IMR-90 (cell line): ENCODE results near the gene TGM2. TPM values are rescaled to one million over a fixed set of nuclear protein-coding genes. Genes with fewer than 3 reads are reported as not detected.

Experiments used
- ATAC-seq: fragments of 200-7000 bp; cut with Tn5 transposase; 2 replicates; pipeline ENCODE4 v1.9.1; 2020; ENCODE audit warnings: low read depth, mild to moderate bottlenecking, moderate library complexity
- BruUV-seq: library from RNA; stranded (reverse); fragments of 400-500 nt; replicated peaks from 2 replicates; lab custom pipeline; 2021; lab: Mats Ljungman, UMichigan
- CTCF ChIA-PET: fragments of 300-600 bp; formaldehyde crosslinking; extraction: SDS; loops from one replicate; lab custom pipeline; 2021; ENCODE audit warnings: antibody characterized with exemption; lab: Yijun Ruan, JAX
- POLR2A ChIA-PET: fragments of 300-600 bp; sonication (Branson Sonifier 250); formaldehyde crosslinking; loops from one replicate; lab custom pipeline; 2022; ENCODE audit warnings: antibody characterized with exemption; ENCODE audit not compliant: unreplicated experiment; lab: Charles Lee
- DNase-seq: peaks from one replicate; pipeline ENCODE4 v3.0.0; 2013
- H2AFZ ChIP-seq: replicated peaks from 2 replicates; pipeline ENCODE3; 2013; ENCODE audit warnings: low read length, mild to moderate bottlenecking; ENCODE audit not compliant: poor library complexity
- H2AK5ac ChIP-seq: 2 replicates; pipeline ENCODE4 v1.6.1; 2013; ENCODE audit warnings: low read depth, low read length, inconsistent platforms
- H2AK9ac ChIP-seq: replicated peaks from 2 replicates; pipeline ENCODE3; 2013; ENCODE audit warnings: mild to moderate bottlenecking, low read depth, low read length, moderate library complexity; ENCODE audit not compliant: poor library complexity
- H2BK120ac ChIP-seq: 2 replicates; pipeline ENCODE4 v1.6.1; 2013; ENCODE audit warnings: low read depth, low read length, inconsistent platforms
- H2BK15ac ChIP-seq: 3 replicates; pipeline ENCODE4 v1.6.1; 2013; ENCODE audit warnings: low read depth, low read length, inconsistent platforms
- H2BK20ac ChIP-seq: 2 replicates; pipeline ENCODE4 v1.6.1; 2013; ENCODE audit warnings: low read depth, mild to moderate bottlenecking, inconsistent platforms, low read length, moderate library complexity
- H2BK5ac ChIP-seq: 2 replicates; pipeline ENCODE4 v1.6.1; 2013; ENCODE audit warnings: mild to moderate bottlenecking, low read depth, low read length, inconsistent platforms; ENCODE audit not compliant: poor library complexity, severe bottlenecking
- H3K14ac ChIP-seq: replicated peaks from 2 replicates; pipeline ENCODE4 v1.6.1; 2013; ENCODE audit warnings: low read depth, low read length, inconsistent platforms
- H3K18ac ChIP-seq: 2 replicates; pipeline ENCODE4 v1.6.1; 2013; ENCODE audit warnings: low read depth, low read length, control low read depth
- H3K23ac ChIP-seq: 2 replicates; pipeline ENCODE4 v1.6.1; 2013; ENCODE audit warnings: low read depth, low read length, inconsistent platforms
- H3K27ac ChIP-seq: 2 replicates; pipeline ENCODE4 v1.5.1; 2013; ENCODE audit warnings: mild to moderate bottlenecking, control low read depth, low read length; ENCODE audit not compliant: insufficient read depth
- H3K27me3 ChIP-seq: 2 replicates; pipeline ENCODE4 v1.6.1; 2013; ENCODE audit warnings: low read length; ENCODE audit not compliant: control insufficient read depth, insufficient read depth
- H3K36me3 ChIP-seq: 2 replicates; pipeline ENCODE4 v1.6.1; 2013; ENCODE audit warnings: low read length, mixed read lengths; ENCODE audit not compliant: control insufficient read depth, insufficient read depth
- H3K4ac ChIP-seq: 2 replicates; pipeline ENCODE4 v1.6.1; 2013; ENCODE audit warnings: low read depth, low read length, inconsistent platforms
- H3K4me1 ChIP-seq: 2 replicates; pipeline ENCODE4 v1.6.1; 2013; ENCODE audit warnings: low read length, mixed read lengths; ENCODE audit not compliant: control insufficient read depth, insufficient read depth
- H3K4me2 ChIP-seq: 2 replicates; pipeline ENCODE4 v1.6.1; 2013; ENCODE audit warnings: low read depth, mild to moderate bottlenecking, control low read depth, low read length, moderate library complexity
- H3K4me3 ChIP-seq: 2 replicates; pipeline ENCODE4 v1.5.1; 2013; ENCODE audit warnings: low read depth, mild to moderate bottlenecking, control low read depth, low read length, moderate library complexity; ENCODE audit not compliant: insufficient read depth
- H3K56ac ChIP-seq: 2 replicates; pipeline ENCODE4 v1.6.1; 2013; ENCODE audit warnings: low read length, inconsistent platforms; ENCODE audit not compliant: insufficient read depth; ENCODE audit errors: extremely low read depth
- H3K79me1 ChIP-seq, 2 experiments: 2 replicates each; pipeline ENCODE4 v1.6.1; 2013; ENCODE audit warnings: low read length in 2 of 2, inconsistent platforms in 1 of 2, low read depth in 1 of 2
- H3K9ac ChIP-seq: 2 replicates; pipeline ENCODE4 v1.6.1; 2013; ENCODE audit warnings: low read depth, low read length, control low read depth
- H3K9me1 ChIP-seq: 2 replicates; pipeline ENCODE4 v1.6.1; 2013; ENCODE audit warnings: low read length, inconsistent platforms; ENCODE audit not compliant: insufficient read depth
- H3K9me3 ChIP-seq: 2 replicates; pipeline ENCODE4 v1.6.1; 2013; ENCODE audit warnings: low read length; ENCODE audit not compliant: control insufficient read depth, insufficient read depth
- H4K20me1 ChIP-seq: 2 replicates; pipeline ENCODE4 v1.6.1; 2013; ENCODE audit warnings: low read length, inconsistent platforms; ENCODE audit not compliant: insufficient read depth
- H4K5ac ChIP-seq: 2 replicates; pipeline ENCODE4 v1.6.1; 2013; ENCODE audit warnings: mild to moderate bottlenecking, low read depth, low read length, control low read depth
- H4K8ac ChIP-seq, 2 experiments: 2 replicates each; pipeline ENCODE4 v1.6.1; 2013; ENCODE audit warnings: low read depth in 2 of 2, low read length in 2 of 2, control low read depth in 1 of 2, inconsistent platforms in 1 of 2
- H4K91ac ChIP-seq: 2 replicates; pipeline ENCODE4 v1.6.1; 2013; ENCODE audit warnings: low read depth, low read length, inconsistent platforms; ENCODE audit not compliant: insufficient read depth
- BHLHE40 ChIP-seq: fragments of 150-350 bp; IDR thresholded peaks from 2 replicates; pipeline ENCODE4 v1.6.1; 2016; ENCODE audit warnings: mild to moderate bottlenecking, low read depth, low read length
- CHD1 ChIP-seq: IDR thresholded peaks from 2 replicates; pipeline ENCODE4 v1.6.1; 2012; ENCODE audit warnings: low read depth, low read length, improper control_type of control experiment
- FOS ChIP-seq: fragments of 150-350 bp; IDR thresholded peaks from 2 replicates; pipeline ENCODE4 v1.6.1; 2016; ENCODE audit warnings: low read depth, low read length
- RFX5 ChIP-seq: IDR thresholded peaks from 2 replicates; pipeline ENCODE4 v1.8.0; 2012; ENCODE audit warnings: low read depth, mild to moderate bottlenecking, low read length, moderate library complexity
- SMC3 ChIP-seq: fragments of 150-350 bp; IDR thresholded peaks from 2 replicates; pipeline ENCODE4 v1.6.1; 2016; ENCODE audit warnings: low read depth, mild to moderate bottlenecking, antibody characterized with exemption, low read length, moderate library complexity
- WGBS, 2 experiments: methylation state at CpG; one replicate each; pipeline versions ENCODE4 v1.1.5 to v1.1.7; 2013; ENCODE audit warnings: missing lambda C conversion rate in 2 of 2; ENCODE audit not compliant: insufficient read length in 1 of 2; ENCODE audit errors: extremely low coverage in 2 of 2; 5-methylcytosine and 5-hydroxymethylcytosine counted together
- dilution Hi-C: fragments of 300-500 bp; cut with HindIII; formaldehyde crosslinking; loops from one replicate; pipeline ENCODE4 v1.14.3; 2018; ENCODE audit warnings: low sequenced_read_pairs; ENCODE audit not compliant: unreplicated experiment
- in situ Hi-C: fragments of 300-500 bp; cut with MboI; formaldehyde crosslinking; loops from 3 replicates; pipeline ENCODE4 v1.14.3; 2019; ENCODE audit warnings: low sequenced_read_pairs, inconsistent platforms, mixed read lengths
- intact Hi-C: fragments of 100-400 bp; cut with micrococcal nuclease; formaldehyde crosslinking; loops from 2 replicates; pipeline ENCODE4 v1.10.0; 2022
- polyA plus RNA-seq, 3 experiments: library from polyadenylated mRNA; depleted of rRNA; stranded (reverse); fragments of >200 nt; gene quantifications; 2 replicates each; pipeline ENCODE4 v1.2.3, GENCODE V29; 2012; ENCODE audit warnings: low replicate concordance in 1 of 3
- total RNA-seq: library from RNA; depleted of rRNA; stranded (reverse); fragments of >200 nt; gene quantifications from 2 replicates; pipeline ENCODE4 v1.2.3, GENCODE V29; 2012
- TF ChIP-seq, protein P1 (sequence below): conservative IDR thresholded peaks from 2 replicates; pipeline ENCODE4 v1.5.1; 2012; ENCODE audit warnings: mild to moderate bottlenecking, low read depth, low read length, improper control_type of control experiment

The TGM2 gene
- total and polyA plus RNA-seq, 2 of the 4 experiments (the other 2 are of a cell fraction), result 239 to 268 TPM

DNA sequence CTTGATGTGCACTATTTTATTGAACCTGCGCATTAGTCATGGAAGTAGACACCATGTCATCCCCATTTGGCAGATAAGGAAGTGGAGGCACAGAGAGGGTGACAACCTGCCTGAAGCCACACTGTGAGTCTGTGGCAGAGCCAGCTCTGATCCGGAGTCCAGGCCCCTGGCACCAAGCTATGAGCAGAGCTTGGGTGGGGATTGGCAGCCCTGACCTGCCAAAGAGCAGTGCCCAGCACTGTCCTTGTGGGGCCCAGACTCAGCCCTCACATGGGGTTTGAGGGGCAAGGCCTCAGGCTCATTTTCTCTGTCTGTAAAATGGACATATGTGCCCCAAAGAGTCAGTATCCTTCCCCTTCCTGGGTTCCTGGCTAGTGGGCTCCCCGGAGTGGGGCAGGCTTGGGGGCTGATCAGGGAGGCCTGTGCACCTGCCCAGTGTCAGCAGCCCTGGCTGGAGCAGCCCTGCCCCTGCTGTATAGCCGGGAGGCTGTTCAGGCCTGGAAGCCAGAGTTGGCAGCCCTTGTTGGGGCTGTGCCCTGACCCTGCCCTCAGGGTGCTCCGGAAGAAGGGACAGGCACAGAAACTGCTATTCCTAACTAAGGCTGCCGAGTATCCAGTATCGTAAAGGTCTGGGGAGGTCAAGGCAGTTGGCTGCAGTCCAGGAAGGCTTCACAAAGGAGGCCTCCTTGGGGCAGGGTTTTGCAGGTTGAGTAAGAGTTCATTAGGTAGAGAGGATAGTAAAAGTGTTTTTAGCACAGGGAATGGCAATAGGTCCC is 38.7 kb downstream of the TGM2 start (continued):
- TF ChIP-seq RFX5 (no peak), CHD1 (no peak)

DNA sequence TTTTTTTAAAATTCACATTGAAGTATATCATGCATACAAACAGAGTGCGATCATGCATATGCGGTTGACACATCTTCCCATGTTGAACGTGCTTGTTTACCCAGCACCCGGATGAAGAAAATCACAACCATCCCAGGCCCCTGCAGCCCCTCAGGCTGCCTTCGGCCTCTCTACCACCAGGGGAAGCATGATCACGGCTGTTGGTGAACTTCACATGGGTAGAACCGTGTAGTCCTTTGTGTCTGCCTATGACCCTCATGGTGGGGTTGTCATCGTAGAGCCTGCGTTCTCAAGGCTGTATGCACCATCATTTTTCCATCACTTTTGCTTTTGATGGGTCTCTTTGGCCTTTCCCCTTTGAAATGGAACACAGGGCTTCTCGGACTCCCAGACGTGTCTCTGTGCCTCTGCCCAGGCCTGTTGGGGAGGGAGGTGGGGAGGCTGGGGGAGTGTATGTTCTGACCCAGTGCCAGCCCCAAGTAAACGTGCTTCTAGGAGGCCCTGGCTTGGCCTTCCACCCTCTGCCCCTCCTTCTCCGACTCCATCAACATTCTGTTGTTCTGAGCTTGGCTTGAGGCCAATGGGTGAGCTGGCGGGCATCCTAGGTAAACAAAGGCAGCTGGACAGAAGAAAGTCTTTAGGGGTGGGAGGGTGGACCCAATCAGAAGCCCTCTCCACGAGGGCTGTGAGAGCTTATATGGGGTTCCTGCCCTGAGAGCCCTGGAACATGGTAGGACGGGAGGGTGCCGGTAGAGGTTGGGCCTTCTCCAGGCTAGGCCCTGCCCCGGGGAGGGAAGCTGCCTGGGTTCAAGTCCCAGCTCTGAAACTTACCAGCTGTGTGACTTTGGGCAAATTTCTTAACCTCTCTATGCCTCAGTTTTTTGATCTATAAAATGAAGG is 39.7 kb downstream of the TGM2 start:
- Histone ChIP-seq H4K20me1 (no peaks in the 10 kb centered on the region; the same call in 1 of the 2 replicates), H2BK5ac (peak overlapping the region; percentile 16)
- no peak for TF ChIP-seq BHLHE40
- TF ChIP-seq, protein P1, sequence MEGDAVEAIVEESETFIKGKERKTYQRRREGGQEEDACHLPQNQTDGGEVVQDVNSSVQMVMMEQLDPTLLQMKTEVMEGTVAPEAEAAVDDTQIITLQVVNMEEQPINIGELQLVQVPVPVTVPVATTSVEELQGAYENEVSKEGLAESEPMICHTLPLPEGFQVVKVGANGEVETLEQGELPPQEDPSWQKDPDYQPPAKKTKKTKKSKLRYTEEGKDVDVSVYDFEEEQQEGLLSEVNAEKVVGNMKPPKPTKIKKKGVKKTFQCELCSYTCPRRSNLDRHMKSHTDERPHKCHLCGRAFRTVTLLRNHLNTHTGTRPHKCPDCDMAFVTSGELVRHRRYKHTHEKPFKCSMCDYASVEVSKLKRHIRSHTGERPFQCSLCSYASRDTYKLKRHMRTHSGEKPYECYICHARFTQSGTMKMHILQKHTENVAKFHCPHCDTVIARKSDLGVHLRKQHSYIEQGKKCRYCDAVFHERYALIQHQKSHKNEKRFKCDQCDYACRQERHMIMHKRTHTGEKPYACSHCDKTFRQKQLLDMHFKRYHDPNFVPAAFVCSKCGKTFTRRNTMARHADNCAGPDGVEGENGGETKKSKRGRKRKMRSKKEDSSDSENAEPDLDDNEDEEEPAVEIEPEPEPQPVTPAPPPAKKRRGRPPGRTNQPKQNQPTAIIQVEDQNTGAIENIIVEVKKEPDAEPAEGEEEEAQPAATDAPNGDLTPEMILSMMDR, result peak; percentile 19; the same call in 1 of the 2 replicates
- no peak for TF ChIP-seq FOS
- TF ChIP-seq SMC3, result 0 out of 2 replicates have a peak, but pooled peaks have one; percentile 4

More for the DNA sequence above, 39.7 kb downstream of the TGM2 start:
- dilution Hi-C loops (no loop called here), intact Hi-C loops (no loop called here), in situ Hi-C loops (no loop called here)
- H3K4me2 ChIP-seq, result 0 out of 2 replicates have a peak overlapping the region, but pooled peaks have one; percentile 4
- CTCF ChIA-PET, result interaction anchor here (1.0 kb wide), 1 partner anchor 38 kb away, joined by 3 read pairs; no protein-coding TSS in a partner anchor
- H3K9me3 ChIP-seq, result no peaks in the 10 kb centered on the region
- WGBS, 2 experiments, result no CpG with 5 or more reads among the region's 18 CpGs
- BruUV-seq, result no TSS peak
- H2AK9ac ChIP-seq, result peak overlapping the region; percentile 71
- DNase-seq, result peak; percentile 58
- H3K9ac ChIP-seq, result no peak overlapping the region
- peaks cover 15% of the 10 kb centered on the region; the same call in 1 of the 2 replicates for H3K36me3 ChIP-seq
- H3K56ac ChIP-seq, result no peak overlapping the region
- POLR2A ChIA-PET, result no interaction called here
- H2AK5ac ChIP-seq, result peak overlapping the region; percentile 94
- H2AFZ ChIP-seq, result peak overlapping the region; percentile 72
- peak overlapping the region; percentile 96 for H3K18ac ChIP-seq
- H3K23ac ChIP-seq, result peak overlapping the region; percentile 63; the same call in 1 of the 2 replicates
- H2BK20ac ChIP-seq, result peak overlapping the region; percentile 75
- H3K79me1 ChIP-seq, result peaks cover 0 to 8% of the 10 kb centered on the region in 2 experiments; a peak in 1 of 4 replicates
- peak overlapping the region; percentile 94; the same call in 2 of the 3 replicates for H2BK15ac ChIP-seq
- peak overlapping the region; percentile 19 to 93; a peak in 3 of 4 replicates for H4K8ac ChIP-seq
- peaks cover 32% of the 10 kb centered on the region for H3K9me1 ChIP-seq
- H3K14ac ChIP-seq, result peak overlapping the region; percentile 71
- peak overlapping the region; percentile 95 for H4K5ac ChIP-seq
- ATAC-seq, result peak; percentile 5
- peaks cover 32% of the 10 kb centered on the region for H3K4me1 ChIP-seq
- H2BK120ac ChIP-seq, result peak overlapping the region; percentile 72
- H4K91ac ChIP-seq, result peak overlapping the region; percentile 89
- no peak overlapping the region for H3K4me3 ChIP-seq
- no peaks in the 10 kb centered on the region for H3K27me3 ChIP-seq
- H3K4ac ChIP-seq, result peak overlapping the region; percentile 92
- peak overlapping the region; percentile 65 for H3K27ac ChIP-seq
